Endometrial microvascular endothelial cells (primary cell): ENCODE data around the gene SETSIP. TPM values are rescaled to one million over a fixed set of nuclear protein-coding genes. Genes with fewer than 3 reads are reported as not detected.
"Not testable (repeated sequence)": the region's sequence is repeated elsewhere in the genome, so short reads cannot be mapped to it uniquely, and the experiment has no call there.

Experiments
- in situ Hi-C: cut with HindIII; loops from 2 replicates; pipeline ENCODE4 v1.10.0; 2017; ENCODE audit warnings: low sequenced_read_pairs, low pct_unique_long_range_greater_than_20kb; ENCODE audit errors: inconsistent ontology term
- total RNA-seq: library from RNA; depleted of rRNA; stranded (reverse); fragments of >200 nt; gene quantifications from one replicate; pipeline ENCODE4 v1.2.3, GENCODE V29; 2015; ENCODE audit errors: inconsistent ontology term

The SETSIP gene
- total RNA-seq, 1 donor from 2014 or later: not detected

- in situ Hi-C loops: no loop called here
These were observed 4.3 kb downstream of the SETSIP start for GRCh38 chr1:92070892-92071291.

GRCh38 chr1:92066321-92066720 lies 8.9 kb downstream of the SETSIP start:
- in situ Hi-C loops: no loop called here

- in situ Hi-C loops: no loop called here
These were observed 10.2 kb downstream of the SETSIP start for GRCh38 chr1:92065042-92065441.

DNA sequence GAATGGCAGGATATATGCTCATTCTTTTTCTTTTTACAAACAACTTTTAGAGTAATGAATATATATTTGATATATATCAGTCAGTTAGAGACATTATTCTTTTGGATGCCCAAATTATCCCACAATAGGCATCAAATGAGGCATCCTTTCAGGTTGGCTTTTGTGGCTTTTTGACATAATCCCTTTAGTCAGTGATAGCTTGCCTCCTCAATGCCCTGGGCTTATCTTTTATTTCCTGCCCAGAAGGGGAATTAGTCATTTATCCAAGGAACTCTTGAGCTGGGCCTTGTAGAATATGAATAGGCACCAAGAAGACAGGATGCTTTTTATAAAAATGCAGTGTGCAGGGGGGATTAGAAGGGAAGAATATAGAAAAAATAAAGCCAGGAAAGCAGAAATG lies 23.3 kb downstream of the SETSIP start:
- in situ Hi-C loops: no loop called here

DNA sequence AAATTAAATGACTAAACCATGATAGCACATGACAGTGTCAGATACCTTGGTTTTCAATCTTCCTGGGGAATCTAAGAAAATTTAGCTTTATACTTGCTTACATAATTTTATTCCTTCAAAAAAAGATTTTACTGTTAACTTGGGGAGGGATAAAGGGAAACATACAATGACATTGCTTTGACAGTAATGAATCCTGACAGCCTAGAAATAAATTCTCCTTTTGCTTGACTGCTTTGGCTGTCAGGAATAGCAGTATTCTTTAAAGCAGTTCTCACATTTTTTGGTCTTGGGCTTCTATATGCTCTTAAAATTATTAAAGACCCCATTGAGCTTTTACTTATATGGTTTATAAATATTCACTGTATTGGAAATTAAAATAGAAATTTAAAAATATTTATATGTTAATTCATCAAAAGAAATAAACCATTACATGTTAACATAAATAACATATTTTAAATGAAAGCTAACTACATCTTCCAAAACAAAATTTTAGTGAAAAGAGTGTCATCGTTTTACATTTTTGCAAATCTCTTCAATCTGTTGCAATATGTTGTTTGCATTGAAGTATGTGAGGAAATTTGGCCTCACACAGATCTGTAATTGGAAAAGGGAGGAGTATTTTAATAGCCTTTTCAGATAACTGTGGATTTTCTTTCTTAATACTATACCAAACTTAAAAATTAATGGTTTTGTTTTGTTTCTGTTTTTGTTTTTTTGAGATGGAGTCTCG lies 29.3 kb downstream of the SETSIP start:
- in situ Hi-C loops: no loop called here

DNA sequence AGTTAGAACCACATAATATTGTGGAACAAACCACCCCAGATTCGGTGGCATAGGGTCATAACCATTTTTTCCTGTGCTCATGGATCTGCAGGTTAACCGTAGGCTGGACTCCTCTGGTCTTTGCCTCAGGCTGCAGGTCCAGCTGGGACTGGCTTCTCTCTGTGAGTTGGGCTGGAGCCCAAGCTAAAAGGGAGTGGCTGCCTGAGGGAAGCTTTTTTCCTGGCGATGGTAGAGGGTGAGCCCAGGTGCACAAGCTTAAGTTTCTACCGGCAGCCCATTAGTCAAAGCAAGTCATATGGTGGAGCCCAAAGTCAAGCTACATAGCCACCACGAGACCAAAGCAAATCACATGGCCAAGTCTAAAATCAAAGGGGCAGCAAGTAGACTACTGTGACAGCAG lies 31.6 kb downstream of the SETSIP start:
- in situ Hi-C loops: no loop called here

GRCh38 chr1:92040971-92041370 lies 34.2 kb downstream of the SETSIP start:
- in situ Hi-C loops: no loop called here

- in situ Hi-C loops: no loop called here
These were observed 36.4 kb downstream of the SETSIP start for GRCh38 chr1:92038695-92039346.

DNA sequence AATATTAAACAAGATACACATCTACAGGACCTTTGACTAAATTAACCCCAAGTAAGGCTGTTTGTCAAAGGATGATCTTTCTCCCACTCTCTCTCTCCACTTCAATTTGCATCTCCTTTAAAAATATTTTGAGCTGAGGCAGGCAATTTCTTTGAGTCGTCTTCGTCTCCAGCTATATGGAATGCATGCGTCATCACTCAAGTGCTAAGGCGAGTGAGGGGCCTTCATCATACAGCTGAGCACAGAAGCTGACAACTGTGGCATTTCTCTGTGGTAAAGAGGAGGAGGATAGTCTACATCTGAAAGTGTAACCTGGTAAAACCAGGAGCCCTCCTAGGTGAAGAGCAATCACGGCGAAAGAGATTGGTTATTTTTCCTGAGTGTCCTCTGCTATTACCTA lies 37.8 kb downstream of the SETSIP start:
- in situ Hi-C loops: no loop called here

DNA sequence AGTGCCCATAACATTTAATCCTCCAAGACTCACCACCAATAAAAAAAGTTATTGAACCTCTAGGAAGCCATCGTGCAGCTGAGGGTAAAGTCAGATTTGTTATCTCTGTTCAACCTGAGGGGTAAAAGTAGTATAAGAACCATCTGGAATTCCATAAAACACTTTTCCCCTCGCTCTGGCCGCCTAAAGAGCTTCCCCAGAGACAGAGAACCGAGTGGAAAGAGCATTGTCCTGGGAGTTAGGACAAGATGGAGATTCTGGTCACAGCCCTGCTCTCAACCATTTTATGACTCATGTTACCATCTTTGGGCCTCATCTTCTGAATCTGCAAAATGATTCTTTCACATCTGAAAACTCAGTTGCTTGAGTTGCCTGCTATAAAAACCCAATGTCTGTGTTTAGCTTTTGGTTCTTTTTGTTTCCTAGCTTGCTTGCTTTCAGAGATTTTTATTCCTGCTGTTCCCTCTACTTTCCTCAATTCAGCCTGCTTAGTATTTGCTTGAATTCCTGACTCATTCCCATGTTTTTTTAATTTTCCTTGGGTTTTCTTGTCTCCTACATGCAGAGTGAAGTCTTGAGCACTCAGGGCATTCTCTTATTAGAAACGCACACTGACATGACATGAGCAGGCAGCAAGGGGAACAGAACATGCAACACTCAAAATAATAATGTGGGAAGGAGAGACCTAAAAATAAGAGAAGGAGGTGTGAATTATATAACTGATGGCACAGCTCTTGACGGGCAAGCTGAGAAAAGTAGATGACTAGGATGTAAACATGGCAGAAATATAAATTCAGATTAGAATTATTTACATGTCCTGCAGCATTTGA lies 43.7 kb downstream of the SETSIP start:
- in situ Hi-C loops: no loop called here

- in situ Hi-C loops: no loop called here
These were observed 44.5 kb downstream of the SETSIP start for GRCh38 chr1:92030656-92031107.

DNA sequence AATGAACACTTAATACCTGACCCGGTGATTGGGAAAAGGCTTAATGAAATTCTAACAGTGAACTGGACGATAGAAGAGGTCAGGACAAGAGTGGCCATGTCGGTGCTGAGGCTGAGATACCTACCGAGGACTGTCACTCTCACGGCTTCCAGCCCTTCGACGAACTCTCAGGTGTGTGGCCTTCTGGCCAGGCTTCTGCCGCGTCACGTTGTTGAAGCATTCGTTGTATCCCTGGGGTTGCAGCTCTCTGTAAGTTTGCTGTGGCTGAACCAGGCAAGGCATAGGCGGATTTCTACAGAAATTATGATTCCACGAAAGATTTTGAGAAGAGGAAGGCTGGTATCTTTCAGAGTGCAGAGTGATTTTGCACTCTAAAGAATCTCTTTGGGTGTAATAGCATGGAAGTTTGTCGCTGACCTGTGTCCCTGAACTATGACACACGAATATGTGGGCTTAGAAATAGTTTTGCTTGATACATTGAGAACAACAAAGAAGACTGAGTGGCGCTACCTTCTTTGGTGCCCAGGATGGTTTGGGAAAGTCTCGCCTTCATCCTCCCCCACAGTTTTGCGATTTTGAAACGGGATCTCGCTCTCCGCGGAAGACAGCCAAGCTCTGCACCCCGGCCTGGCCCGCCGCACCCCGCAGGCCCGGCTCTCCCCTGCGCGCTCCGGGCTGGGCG lies 45.8 kb downstream of the SETSIP start:
- in situ Hi-C loops: no loop called here

- in situ Hi-C loops: no loop called here
These were observed 48.4 kb downstream of the SETSIP start for GRCh38 chr1:92026806-92027205.

GRCh38 chr1:92026042-92026441 lies 49.2 kb downstream of the SETSIP start:
- in situ Hi-C loops: not testable (repeated sequence)

Other genes with a start within 250 kb of the SETSIP start
- 17.8 TPM for gene TGFBR3, start 189.3 kb downstream of the SETSIP start, total RNA-seq
- gene BRDT, start 126.0 kb downstream of the SETSIP start, total RNA-seq: not detected
- gene EPHX4, start 45.4 kb downstream of the SETSIP start, total RNA-seq: 10.7 TPM
- 0.84 TPM for gene BTBD8, start 4.9 kb upstream of the SETSIP start, total RNA-seq
- not detected for gene C1orf146, start 142.5 kb upstream of the SETSIP start, total RNA-seq
- gene GLMN, start 223.6 kb upstream of the SETSIP start, total RNA-seq: 16.4 TPM
- gene RPAP2, start 223.6 kb upstream of the SETSIP start, total RNA-seq: 11.6 TPM